ENCODE results near the gene HMGXB4. TPM values are rescaled to one million over a fixed set of nuclear protein-coding genes. Genes with fewer than 3 reads are reported as not detected.

HMGXB4 gene
- polyA plus RNA-seq, 1 experiment, result 15.1 TPM

DNA sequence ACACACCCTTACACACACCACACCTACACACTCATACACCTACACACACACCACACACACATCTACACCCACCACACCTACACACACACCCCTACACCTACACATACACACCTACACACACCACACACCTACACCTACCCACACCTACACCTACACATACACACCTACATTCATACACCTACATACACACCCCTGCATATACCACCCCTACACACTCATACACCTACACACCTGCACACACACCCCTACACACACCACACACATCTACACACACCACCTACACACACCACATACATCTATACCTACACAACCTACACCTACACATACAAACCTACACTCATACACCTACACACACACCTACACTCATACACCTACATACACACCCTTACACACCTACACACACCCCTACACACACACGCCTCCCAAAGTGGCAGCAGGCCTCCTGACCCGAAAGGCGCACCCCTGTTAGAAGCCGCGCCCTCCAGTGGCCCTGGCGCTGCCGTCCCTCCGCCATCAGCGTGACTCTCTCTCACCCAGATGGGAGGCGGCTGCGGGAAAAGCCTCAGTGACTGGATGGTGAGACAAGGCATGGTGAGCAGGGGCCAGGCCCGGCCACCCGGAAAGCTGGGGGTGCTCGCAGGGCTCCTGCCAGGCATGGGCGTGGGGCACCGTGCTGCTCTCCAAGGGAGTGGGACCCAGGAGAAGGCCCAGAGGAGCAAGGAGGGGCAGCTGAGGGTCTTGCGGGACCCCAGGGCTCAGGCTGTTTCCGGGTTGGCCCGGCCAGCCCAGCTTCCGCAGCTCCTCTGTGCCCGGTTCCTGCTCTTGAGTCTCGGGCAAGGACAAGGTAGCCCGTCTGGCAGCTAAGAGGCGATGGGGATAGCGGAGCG lies 86.6 kb downstream of the HMGXB4 start:
- no peaks in the 10 kb centered on the region for H3K27me3 ChIP-seq (ENCODE audit: control insufficient read depth, insufficient read depth, low read length)
- H3K4me3 ChIP-seq (ENCODE audit: low read depth, low read length), result no peak overlapping the region
- ChIA-PET CTCF (no interaction called here), POLR2A (no interaction called here)
- TF ChIP-seq, protein P1, sequence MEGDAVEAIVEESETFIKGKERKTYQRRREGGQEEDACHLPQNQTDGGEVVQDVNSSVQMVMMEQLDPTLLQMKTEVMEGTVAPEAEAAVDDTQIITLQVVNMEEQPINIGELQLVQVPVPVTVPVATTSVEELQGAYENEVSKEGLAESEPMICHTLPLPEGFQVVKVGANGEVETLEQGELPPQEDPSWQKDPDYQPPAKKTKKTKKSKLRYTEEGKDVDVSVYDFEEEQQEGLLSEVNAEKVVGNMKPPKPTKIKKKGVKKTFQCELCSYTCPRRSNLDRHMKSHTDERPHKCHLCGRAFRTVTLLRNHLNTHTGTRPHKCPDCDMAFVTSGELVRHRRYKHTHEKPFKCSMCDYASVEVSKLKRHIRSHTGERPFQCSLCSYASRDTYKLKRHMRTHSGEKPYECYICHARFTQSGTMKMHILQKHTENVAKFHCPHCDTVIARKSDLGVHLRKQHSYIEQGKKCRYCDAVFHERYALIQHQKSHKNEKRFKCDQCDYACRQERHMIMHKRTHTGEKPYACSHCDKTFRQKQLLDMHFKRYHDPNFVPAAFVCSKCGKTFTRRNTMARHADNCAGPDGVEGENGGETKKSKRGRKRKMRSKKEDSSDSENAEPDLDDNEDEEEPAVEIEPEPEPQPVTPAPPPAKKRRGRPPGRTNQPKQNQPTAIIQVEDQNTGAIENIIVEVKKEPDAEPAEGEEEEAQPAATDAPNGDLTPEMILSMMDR (IDR thresholded peaks at IDR 0.05; ENCODE audit: insufficient read depth, low read depth, low read length), result no peak
- no peak for DNase-seq (ENCODE audit: low read depth)
- peaks cover 44% of the 10 kb centered on the region for H3K36me3 ChIP-seq (ENCODE audit: control insufficient read depth, insufficient read depth, low read length)

DNA sequence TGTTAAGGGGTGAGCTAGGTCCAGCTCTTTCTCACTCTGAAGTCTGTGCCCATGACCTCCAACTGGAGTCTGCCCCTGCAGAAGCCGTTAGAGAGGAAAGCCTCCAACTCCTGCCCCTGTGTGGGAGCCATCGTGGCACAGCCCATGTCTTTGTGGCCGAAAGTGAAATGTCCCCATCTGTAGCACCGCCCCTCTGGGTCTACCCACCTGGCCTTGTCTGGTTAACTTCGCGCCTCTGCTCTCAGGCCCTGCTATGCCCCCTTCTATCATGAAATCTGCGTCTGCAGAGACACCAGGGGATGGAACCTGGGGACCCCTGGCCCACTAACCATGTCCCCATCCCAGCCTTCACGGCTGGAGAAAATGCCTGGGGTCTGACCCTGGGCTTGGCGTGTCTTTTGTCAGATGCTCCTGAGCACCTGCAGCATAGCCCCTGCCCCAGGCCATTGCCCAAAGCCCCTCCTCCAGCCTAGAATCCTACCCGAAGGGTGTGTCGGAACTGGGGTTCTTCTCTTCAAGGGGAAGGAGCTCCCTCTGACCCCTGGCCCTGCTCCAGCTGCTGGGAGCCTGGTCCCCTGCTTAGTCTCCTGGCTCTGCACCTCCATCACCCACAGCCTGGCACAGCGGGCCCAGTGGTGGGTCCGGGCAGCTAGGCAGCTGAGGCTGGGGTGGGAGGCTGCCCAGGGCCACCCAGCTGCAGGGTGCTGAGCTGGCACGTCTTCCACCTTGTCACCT lies 87.8 kb downstream of the HMGXB4 start:
- Histone ChIP-seq H3K4me3 (ENCODE audit: low read depth, low read length) (no peak overlapping the region), H3K27me3 (ENCODE audit: control insufficient read depth, insufficient read depth, low read length) (no peaks in the 10 kb centered on the region), H3K36me3 (ENCODE audit: control insufficient read depth, insufficient read depth, low read length) (peaks cover 44% of the 10 kb centered on the region)
- no peak for DNase-seq (ENCODE audit: low read depth)
- TF ChIP-seq, protein P1 (IDR thresholded peaks at IDR 0.05; ENCODE audit: insufficient read depth, low read depth, low read length), result no peak
- ChIA-PET CTCF (no interaction called here), POLR2A (no interaction called here)

Small RNA genes within 50 kb of the gene (small RNA-seq; reads per million reads assigned to genes)
- 1.1 reads per million for gene MIR3909 (ENCODE audit: insufficient read length, low read depth, low replicate concordance)
- not detected for gene MIR6069 (ENCODE audit: insufficient read length, low read depth, low replicate concordance)
- gene RNU7-167P (ENCODE audit: insufficient read length, low read depth, low replicate concordance), result not detected

Other genes starting within 250 kb of the HMGXB4 start
- not detected in 2 replicates for gene ISX, start 191.3 kb upstream of the HMGXB4 start, polyA plus RNA-seq (2011; rRNA removed)
- 63.7 and 124 TPM in 2 replicates for gene TOM1, start 42.4 kb downstream of the HMGXB4 start, polyA plus RNA-seq (2011; rRNA removed)
- gene HMOX1, start 123.6 kb downstream of the HMGXB4 start, polyA plus RNA-seq (2011; rRNA removed), result 43.0 and 71.2 TPM in 2 replicates
- 19.4 and 34.6 TPM in 2 replicates for gene MCM5, start 142.6 kb downstream of the HMGXB4 start, polyA plus RNA-seq (2011; rRNA removed)